LNCaP clone FGC (cell line): ENCODE results near the gene CACNA1C.

Experiments
- DNase-seq: peaks from one replicate; pipeline ENCODE4 v3.0.0-alpha.2; 2011; ENCODE audit warnings: low read depth
- H3K4me3 ChIP-seq: 2 replicates; pipeline ENCODE4 v1.5.1; 2011; ENCODE audit warnings: mild to moderate bottlenecking, low read depth, low read length, control low read depth
- CTCF ChIP-seq: IDR thresholded peaks from 2 replicates; pipeline ENCODE4 v1.5.1; 2012; ENCODE audit warnings: mild to moderate bottlenecking; ENCODE audit not compliant: control insufficient read depth, insufficient read depth; ENCODE audit errors: extremely low read depth

The CACNA1C gene

GRCh38 chr12:2110127-2110526 is 57.3 kb downstream of the CACNA1C start:
- DNase-seq = no peak
- H3K4me3 ChIP-seq = no peak overlapping the region
- no peak for TF ChIP-seq CTCF

- H3K4me3 ChIP-seq = no peak overlapping the region
- TF ChIP-seq CTCF = no peak
- no peak for DNase-seq
Measured at GRCh38 chr12:2110849-2111566, 58.2 kb downstream of the CACNA1C start.

DNA sequence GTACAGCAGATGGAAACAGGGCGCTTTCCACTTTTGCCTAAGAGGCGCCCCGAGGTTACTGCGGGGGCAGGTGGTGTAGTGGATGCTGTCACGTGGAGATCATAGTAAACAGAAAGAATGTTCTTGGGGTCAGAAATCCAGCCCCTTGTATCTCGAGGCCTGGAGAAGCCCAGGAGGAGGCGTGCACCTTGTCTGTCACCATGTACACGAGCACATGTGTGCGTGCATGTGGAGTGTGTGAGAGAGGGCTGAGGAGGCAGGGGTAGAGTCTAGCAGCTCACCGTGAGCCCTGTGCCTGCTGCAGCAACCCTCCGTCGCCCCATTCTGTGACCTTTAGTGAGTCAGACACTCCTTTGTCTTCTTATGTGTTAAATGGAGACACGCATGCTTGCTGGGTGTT is 59.0 kb downstream of the CACNA1C start:
- DNase-seq = no peak
- H3K4me3 ChIP-seq = no peak overlapping the region
- no peak for TF ChIP-seq CTCF

DNA sequence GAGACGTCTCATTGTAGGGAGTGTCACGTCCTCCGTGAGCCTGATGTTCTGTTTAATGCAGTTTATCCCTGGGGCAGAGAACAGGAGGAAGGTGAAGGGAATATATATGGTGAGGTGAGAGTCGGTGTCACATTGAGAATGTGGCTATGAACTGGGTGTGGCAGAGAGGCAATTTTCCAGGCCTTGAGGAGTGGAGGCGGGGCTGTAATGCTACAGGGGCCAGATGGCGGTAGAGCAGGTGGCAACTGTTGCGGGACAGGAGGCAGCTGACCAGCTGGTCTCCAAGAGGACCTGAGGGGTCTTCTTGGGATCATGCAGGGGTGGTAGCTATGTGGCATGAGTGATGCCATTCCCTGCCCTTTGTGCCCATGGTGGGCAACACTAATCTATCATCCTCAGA is 59.6 kb downstream of the CACNA1C start:
- no peak for DNase-seq
- TF ChIP-seq CTCF = no peak
- no peak overlapping the region for H3K4me3 ChIP-seq

GRCh38 chr12:2113119-2113912 is 60.5 kb downstream of the CACNA1C start:
- DNase-seq = peak; percentile 23
- no peak for TF ChIP-seq CTCF
- no peak overlapping the region for H3K4me3 ChIP-seq

DNA sequence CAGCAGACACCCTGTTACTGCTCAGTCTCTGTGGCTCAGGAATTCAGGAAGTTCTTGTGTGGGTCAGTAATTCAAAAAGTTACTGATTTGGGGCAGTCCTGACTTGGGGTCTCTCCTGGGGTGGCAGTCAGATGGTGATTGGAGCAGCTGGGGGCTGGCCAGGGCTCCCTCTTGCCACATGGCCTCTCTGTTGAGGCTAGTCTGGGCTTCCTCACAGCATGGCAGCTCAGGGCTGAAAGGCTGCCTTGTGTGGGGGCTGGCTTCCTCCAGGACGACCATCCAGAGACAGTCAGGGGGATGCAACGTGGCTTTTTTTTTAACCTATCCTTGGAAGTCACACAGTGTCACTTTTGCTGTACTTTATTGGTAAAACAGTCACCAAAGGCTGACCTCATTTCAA is 61.3 kb downstream of the CACNA1C start:
- no peak for TF ChIP-seq CTCF
- DNase-seq = no peak
- H3K4me3 ChIP-seq = no peak overlapping the region
